ENCODE measurements around the gene ACSF3.

Gene ACSF3

DNA sequence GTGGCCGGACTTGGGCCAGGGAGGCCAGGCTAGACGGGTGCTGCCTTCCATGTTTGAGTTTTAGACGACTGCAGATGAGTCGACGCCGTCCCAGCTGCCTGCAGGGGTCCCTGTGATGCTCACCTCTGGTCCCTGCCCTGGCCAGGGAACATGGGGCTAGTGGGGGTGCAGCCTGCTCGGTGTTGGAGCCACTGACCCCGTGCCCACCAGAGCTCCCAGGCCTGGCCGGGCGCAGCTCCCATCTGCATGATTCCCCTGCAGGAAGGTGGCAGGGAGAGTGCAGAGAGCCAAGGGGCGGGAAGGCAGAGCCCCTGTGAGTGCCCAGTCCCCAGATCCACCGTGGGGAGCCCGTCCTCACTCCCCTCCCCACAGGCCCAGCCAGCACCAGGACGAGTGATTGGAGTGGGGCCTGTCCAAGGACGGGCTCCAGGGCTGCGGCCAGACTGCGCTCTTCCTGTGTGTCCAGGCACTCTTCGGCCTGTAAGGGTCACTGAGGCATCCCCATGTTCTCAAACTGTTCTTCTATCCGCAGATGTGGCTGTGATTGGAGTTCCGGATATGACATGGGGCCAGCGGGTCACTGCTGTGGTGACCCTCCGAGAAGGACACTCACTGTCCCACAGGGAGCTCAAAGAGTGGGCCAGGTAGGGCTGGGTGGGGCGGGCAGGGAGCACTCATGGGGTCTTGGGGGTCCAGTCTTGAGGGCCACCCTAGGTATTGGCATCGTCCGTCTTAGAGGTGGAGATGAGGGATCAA, 51.9 kb downstream of the ACSF3 start:
- no peak for DNase-seq (ENCODE audit: low read depth)

DNA sequence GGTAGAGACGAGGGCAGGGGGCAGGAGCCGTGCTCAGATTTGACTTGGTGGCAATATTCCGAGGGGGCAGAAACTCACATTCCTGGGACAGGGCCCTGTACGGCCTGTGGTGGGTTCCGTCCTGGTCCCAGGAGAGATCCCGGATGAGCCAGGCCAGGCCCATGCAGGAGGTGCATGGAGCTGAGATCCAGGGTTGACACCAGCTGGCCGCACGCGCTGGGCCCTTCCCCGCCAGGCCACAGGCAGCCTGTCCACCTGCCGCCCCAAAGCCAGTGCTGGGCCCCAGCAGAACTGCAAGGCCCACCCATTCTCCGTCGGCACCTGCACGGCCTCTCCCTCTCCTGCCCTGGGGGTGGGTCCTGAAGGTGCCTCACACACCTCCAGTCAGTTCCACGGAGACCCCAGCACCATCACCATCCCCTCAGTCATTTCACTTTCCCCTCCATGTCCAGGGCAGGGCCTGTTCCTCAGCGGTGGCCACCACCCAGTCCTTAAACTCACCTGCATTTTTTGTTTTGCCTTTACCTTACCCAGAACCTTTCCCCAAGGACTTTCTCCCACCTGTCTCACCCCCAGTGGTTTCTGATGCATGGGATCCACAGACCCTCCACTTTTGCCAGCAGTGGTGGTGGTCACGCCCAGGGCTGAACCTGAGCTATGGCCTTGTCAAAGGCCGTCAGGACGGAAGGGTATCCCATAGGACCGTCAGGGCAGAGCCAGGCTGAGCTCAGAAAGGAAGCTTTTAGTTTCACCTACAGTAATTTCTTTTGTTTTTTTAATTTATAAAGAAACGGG, 52.8 kb downstream of the ACSF3 start:
- DNase-seq (ENCODE audit: low read depth): no peak

DNA sequence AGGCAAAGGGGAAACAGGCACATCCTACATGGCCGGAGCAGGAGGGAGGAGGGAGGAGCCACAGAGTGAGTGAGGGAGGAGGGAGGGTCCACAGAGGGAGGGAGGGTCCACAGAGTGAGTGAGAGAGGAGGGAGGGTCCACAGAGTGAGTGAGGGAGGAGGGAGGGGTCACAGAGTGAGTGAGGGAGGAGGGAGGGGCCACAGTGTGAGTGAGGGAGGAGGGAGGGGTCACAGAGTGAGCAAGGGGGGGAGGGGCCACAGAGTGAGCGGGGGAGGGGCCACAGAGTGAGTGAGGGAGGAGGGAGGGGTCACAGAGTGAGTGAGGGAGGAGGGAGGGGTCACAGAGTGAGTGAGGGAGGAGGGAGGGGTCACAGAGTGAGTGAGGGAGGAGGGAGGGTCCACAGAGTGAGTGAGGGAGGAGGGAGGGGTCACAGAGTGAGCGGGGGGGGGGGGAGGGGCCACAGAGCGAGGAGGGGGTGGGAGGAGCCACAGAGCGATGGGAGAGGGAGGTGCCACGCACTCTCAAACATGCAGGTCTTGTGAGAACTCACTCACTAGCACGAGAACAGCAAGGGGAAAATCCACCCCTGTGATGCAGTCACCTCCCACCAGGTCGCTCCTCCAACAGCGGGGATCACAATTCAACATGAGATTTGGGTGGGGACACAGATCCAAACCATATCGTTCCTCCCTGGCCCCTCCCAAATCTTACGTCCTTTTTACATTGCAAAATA, 53.6 kb downstream of the ACSF3 start:
- DNase-seq (ENCODE audit: low read depth): no peak

DNA sequence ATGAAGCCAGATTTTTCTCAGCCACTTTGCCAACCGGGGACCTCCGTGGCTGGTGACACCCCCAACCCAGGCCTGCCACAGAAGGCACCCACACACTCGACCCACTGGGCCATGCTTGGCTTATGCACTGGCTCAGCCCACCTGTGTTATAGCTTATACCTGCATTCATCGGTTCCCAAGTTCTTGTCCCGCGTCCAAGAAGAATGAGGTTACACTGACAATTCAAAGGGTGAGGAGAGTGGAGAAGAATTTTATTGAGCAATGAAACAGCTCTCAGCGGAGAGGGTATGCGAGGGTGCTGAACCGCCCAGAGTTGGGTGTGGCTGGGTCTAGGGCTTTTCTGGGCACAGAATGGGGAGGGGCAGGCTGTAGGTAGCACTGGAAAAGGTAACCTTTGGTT, 55.7 kb downstream of the ACSF3 start:
- DNase-seq (ENCODE audit: low read depth): no peak

DNA sequence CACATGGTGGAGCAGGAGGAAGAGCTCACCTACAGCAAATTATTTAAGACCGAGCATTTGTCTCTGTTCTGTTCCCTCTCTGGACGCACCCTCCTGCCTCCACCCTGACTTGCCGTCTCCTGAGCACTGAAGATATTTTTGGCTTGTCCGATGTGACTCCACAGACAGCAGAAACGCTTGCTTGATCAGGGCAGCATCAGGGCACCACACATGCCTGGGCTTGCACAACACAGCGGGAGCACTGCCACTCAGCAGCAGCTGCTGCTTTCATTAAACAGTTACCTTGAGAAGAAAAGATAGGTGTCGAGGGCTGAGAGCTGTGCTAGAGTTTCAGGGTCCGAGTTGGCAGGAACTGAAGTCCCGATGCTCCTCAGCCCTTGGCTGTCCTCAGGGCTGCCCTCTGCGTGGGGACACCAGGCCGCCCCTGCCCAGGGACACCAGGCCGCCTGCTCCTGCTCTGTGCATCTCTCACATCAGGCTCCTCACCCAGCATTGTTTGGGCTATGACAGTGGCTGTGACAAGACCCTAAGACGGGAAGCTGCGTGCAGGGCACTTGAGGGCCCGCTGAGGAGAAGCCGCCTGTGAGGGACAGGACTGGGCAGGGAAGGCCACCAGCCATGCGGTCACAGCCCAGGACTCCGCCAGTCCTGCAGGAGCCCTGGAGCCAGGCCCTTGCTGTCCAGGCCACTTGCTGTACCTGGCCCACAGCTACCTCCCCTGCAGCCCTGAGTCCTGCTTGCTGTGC, 56.6 kb downstream of the ACSF3 start:
- no peak for DNase-seq (ENCODE audit: low read depth)

DNA sequence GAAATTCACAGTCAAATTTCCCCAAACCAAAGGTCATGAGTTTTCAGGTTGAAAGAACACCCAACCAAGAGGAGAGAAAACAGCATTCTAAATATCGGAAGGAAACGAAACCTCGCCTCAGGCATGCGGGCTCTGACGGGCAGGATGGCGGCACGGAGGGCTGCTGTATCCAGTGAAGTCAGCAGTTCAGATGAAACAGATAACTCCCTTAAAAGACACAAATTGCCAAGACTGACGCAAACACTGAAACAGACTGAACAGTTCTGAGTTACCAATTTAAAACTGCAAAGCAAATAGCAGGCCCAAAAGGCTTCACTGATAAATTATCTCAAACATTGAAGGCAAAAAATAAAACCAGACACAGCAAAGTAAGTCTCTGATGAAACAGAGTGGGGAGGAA, 57.3 kb downstream of the ACSF3 start:
- DNase-seq (ENCODE audit: low read depth): no peak

DNA sequence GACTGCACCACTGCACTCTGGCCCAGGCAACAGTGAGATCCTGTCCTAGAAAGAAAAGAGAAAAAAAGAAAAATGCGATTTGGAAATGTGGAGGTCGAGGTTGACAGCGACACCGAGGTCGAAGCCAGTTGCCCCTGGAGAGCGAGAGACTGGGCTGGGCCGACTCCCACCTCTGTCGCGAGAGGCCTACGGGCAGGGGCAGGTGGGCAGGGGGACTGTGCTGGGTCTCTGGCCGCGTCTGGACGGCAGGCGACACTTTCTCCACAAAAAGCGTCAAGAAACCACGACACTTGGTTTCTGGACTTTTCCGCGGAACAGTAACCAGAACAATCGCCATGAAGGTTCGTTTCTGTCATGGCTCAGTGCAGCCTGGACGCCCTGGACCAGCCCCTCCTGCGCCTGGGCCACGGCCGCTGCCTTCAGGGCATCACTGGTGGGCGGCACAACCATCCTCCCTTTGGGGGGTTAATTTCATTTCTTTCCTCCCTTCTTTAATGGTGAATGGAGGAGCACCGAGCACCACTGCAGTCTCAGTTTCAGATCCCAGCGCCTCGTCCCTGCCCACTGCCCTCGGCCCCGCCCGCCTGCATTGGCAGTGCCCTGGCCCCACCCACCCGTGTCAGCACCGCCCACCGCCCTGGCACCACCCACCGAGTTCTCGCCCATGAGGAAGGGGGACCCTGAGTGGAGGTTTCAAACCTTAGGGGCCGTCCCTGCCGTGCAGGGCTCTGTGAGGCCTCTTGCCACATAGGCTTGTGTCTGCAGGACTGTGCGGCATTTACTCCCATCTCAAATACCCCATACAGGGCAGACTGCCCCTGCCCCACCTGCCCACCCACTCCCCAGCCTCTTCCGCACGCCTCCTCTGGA, 59.4 kb downstream of the ACSF3 start:
- no peak for DNase-seq (ENCODE audit: low read depth)

DNA sequence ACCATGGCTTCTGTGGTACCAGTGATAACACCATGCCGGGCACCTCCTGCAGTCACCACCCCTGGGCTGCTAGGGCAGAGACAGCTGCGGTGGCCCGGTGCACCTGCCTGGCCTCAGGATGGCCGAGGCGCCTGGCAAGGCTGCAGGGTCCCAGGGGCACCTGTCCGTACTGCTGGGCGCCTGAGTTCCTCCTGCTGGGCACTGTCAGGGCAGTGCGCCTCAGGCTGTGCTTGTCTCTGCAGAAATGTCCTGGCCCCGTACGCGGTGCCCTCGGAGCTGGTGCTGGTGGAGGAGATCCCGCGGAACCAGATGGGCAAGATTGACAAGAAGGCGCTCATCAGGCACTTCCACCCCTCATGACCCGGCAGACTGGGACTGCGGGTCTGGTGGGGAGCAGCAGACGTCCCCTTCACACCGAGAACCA, 60.2 kb downstream of the ACSF3 start:
- no peak for DNase-seq (ENCODE audit: low read depth)

DNA sequence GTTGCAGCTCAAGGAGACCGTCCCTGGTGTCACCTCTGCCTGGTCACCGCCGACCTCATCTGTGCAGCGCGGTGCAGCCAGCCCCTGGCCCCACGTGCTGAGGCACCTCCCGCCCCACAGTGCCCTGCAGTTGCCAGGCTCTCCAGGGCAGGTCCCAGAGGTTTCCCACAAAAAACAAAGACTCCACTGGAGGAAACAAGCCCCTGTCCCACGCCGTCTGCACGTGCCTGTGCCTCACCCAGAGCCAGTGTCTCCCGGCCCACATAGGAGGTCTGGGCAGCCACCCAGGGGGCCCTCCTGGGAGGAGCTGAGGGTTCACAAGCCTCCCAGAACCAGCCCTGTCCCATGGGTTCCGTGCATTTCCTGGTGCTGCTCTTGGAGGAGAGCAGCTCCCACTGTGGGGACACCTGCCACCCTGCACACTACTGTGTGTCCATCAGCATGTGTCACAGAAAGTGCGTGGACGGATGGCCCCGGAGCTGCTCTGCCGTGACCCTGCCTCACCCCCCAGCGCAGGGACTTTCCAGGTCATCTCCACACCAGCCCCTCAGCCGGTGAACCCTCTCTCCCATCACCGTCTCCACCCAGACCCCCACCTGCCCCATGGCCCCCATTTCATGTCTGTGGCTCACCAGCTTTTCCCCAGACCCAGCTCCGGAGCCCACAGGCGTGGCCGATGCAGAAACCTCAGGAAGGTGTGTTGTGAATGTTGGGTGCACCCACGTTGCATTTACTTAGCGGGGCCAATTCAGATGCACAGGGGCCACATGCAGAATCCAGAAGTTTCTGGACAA, 60.9 kb downstream of the ACSF3 start:
- DNase-seq (ENCODE audit: low read depth): no peak

DNA sequence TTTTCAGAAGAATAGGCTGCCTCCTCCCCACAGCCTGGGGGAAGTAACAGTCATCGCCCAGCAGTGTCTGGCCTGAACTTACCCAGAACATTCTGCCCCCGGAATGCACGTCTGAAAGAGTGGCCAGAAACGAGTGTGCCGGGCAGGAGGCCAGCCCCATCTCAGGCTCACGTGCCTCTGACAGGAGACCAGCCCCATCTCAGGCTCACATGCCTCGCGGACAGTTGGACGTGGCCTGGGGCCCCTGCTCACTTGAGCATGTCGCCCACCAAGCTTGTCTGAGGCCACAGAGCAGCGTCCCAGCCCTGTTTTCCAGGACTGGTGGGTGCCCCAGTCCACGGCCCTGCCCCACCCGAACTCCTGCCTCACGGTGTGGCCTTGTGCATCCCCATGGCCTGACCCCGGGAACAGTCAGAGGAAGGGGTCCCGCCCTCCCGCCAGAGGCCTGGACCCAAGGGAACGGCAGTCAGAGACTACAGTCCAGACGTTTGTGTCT, 61.6 kb downstream of the ACSF3 start:
- DNase-seq (ENCODE audit: low read depth): peak; percentile 79

DNA sequence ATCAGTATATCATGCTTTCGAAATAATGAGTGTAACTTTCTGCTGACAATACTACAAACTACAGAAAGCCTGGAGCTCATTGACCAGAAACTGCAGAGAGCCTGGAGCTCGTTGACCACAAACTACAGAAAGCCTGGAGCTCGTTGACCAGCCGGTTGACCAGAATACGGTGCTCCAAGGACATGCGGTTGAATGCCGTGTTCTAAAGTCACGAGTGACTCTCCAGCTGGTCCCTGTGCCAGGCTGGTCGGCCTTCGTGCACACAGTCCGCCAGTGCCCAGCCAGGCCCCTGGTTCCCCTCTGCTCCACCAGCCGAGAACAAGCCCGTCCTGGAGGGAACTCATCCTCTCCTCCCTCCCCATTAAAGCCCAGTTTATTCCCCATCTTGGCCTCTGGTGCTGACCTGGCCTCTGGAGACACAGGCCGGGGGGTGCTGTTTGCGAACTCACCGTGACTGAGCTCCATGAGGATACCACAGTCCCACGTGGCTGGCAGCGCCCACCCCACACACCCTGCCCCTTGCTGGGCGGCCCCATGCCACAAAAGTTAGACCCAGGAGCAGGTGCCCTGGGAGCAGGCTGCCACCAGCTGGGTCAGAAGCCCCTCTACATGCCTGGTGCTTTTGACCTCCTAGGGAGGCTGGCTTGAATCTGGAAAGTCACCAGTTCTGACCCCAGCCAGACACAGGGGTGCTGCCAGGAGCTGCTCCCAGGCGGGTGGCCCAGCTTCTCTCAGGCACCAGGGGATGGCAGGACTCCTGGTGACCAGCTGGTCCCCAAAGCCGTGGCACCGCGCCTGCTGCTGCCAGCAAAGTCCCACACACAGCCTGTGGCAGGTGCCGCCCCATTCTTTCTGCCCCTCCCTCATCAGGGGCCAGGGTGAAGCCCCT, 62.4 kb downstream of the ACSF3 start:
- no peak for DNase-seq (ENCODE audit: low read depth)

DNA sequence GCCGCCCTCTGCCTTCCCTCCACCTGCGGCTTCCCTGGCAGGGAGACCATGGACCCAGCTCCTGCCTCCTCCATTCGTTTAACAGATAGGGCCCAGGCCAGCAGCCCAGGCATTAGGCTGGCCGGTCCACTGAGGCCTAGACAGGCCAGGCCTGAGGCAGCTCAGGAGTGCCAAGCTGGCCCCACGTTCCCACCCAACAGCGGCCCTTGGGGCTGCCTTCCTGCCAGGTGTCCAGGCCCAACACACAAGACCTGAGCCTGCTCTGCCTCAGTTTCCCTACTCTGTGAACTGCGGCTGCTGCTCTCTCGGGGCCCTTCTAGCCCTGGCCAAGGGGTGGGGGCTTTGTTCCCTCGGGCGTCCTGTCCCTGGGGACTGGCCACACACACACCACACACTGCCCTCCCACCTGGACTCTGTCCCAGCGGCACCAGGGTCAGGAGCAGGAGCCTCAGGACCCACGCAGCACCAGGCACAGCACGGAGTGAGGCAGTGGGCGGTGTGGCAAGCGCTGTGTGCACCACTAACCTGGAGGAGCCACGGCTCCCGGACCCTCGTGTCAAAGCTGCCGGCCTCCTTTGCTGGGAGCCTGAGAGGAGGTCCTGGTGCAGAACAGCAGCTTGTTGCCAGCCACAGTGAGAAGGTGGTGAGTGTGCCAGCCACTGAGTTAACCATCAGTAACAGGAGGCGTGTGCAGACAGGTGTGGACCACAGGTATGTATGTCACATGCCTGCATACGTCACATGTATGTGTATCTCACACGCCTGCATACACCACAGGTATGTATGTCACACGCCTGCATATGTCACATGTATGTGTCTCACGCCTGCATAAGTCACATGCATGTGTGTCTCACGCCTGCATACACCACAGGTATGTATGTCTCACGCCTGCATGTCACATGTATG, 63.3 kb downstream of the ACSF3 start:
- DNase-seq (ENCODE audit: low read depth): no peak

DNA sequence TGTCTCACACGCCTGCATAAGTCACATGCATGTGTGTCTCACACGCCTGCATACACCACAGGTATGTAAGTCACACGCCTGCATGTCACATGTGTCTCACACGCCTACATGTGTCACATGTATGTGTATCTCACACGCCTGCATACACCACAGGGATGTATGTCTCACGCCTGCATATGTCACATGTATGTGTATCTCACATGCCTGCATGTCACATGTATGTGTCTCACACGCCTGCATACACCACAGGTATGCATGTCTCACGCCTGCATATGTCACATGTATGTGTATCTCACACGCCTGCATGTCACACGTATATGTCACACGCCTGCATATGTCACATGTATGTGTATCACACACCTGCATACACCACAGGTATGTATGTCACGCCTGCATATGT, 64.1 kb downstream of the ACSF3 start:
- no peak for DNase-seq (ENCODE audit: low read depth)

DNA sequence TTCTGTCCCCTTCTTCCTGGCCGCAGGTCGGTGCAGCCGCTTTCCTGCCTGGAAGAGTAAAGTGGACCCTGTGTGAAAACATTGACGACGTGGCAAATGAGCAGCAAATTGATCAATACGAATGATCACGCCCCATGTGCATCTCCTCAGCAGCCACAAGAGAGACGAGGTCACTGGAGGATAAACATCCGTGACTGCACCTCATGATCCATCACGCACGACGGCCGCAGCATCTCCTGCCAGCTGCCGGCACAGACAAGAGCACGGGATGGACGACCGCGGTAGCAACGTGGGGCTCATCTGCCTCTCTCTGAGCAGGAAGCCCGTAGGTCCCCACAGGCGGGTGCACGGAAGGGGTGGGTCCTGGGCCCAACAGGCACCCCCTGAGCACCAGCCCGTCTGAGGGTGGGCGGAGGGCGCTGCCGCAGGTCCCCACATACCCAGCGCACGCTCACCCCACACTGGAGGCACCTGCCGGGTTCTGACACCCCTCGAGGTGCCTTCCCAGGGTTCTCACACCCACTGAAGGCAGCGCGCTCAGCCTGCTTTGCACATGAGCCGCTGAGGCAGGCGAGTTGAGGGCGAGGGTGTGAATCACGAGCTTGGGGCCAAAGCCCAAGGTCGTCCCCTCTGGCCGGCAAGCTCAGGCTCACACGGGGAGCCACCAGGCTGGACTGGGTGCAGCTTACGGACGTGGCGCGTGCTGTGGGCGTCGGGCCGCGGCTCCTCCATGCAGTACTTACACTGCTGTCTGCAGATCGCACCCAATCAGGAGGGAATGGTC, 65.6 kb downstream of the ACSF3 start:
- DNase-seq (ENCODE audit: low read depth): no peak

DNA sequence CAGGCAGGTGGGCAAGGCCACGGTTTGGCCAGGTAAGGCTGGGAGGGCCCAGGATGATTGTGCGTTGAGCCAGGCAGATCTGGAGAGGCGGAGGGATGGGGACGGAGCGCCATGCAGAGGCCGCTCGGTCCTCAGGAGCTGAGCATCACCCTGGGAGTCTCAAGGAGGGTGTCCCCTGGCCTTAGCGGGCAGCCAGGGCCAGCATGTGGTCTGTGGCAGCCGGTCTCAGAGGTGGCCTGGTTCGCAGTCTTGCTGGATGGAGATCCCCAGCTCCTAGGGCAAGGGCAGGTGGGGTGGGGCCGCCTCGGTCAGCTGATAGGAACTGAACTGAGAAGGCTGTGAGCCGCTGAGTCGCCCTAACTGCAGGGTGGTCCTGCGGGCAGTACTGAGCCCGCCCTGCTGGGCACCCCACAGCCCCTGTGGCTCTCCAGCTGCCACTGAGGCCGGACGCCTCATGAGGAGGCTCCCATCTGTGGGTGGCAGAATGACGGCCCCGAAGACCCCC, 66.2 kb downstream of the ACSF3 start:
- no peak for DNase-seq (ENCODE audit: low read depth)

DNA sequence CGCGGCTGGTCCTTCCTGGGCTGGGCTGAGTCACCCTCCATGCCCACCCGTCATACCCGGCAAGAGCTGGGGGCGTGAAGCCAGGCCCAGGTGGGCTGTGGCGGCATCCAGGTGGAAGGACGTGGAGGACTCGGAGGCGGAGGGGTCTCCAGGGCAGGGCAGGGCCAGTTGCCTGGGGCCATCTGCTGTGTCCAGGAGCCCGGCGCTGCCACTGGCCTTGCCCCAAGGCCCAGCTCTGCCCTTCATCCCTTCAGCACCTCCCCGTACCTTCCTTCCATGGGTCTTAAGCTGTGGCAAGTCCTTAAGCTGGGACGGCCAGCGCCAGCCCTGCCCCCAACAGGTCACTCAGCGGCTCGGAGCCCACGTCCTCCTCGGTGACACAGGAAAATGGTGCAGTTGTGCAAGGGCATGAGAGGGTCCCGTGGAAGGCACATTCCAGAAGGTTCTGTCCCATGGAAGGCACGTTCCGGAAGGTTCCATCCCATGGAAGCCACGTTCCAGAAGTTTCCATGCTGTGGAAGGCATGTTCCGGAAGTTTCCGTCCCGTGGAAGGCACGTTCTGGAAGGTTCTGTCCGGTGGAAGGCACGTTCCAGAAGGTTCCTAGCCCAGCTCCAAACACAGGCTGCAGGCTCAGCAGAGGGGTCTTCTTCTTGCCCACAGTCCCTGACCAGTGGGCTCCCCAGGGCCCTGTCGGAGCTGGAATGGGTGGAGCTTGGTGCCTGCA, 67.5 kb downstream of the ACSF3 start:
- no peak for DNase-seq (ENCODE audit: low read depth)
